TTC549 (cell line): ENCODE results near the gene PPM1F.

Experiments used
- FAIRE-seq: peaks from 2 replicates; lab custom pipeline; 2012; peaks lifted over from hg19 to GRCh38; lab: Jason Lieb, UNC

The PPM1F gene

GRCh38 chr22:21960200-21961126 lies 7.8 kb upstream of the PPM1F start:
- no peak for FAIRE-seq

GRCh38 chr22:21959274-21960074 lies 6.8 kb upstream of the PPM1F start:
- no peak for FAIRE-seq

GRCh38 chr22:21958360-21959273 lies 6.0 kb upstream of the PPM1F start:
- FAIRE-seq: no peak

- FAIRE-seq: no peak
Measured at GRCh38 chr22:21951931-21952465, 650 bp downstream of the PPM1F start.

GRCh38 chr22:21951062-21951461 lies 1.6 kb downstream of the PPM1F start:
- FAIRE-seq: no peak

- no peak for FAIRE-seq
Measured at GRCh38 chr22:21949948-21950347, 2.7 kb downstream of the PPM1F start.

- FAIRE-seq: no peak
Measured at GRCh38 chr22:21949569-21949918, 3.1 kb downstream of the PPM1F start.

GRCh38 chr22:21948824-21949568 lies 3.7 kb downstream of the PPM1F start:
- no peak for FAIRE-seq

- FAIRE-seq: no peak
Measured at GRCh38 chr22:21948390-21948789, 4.3 kb downstream of the PPM1F start.

GRCh38 chr22:21947040-21948014 lies 5.3 kb downstream of the PPM1F start:
- FAIRE-seq: no peak

GRCh38 chr22:21946262-21946925 lies 6.3 kb downstream of the PPM1F start:
- FAIRE-seq: no peak

- no peak for FAIRE-seq
Measured at GRCh38 chr22:21945453-21946261, 7.0 kb downstream of the PPM1F start.

GRCh38 chr22:21944871-21945270 lies 7.8 kb downstream of the PPM1F start:
- FAIRE-seq: no peak

GRCh38 chr22:21943571-21944448 lies 8.8 kb downstream of the PPM1F start:
- no peak for FAIRE-seq

GRCh38 chr22:21942407-21943343 lies 10.0 kb downstream of the PPM1F start:
- FAIRE-seq: no peak

- FAIRE-seq: no peak
Measured at GRCh38 chr22:21941921-21942320, 10.7 kb downstream of the PPM1F start.
